Right lobe of liver (tissue), 6 donors: Measurements from ENCODE around the gene SYTL3. TPM values are rescaled to one million over a fixed set of nuclear protein-coding genes. Genes with fewer than 3 reads are reported as not detected.

ENCODE experiments used
- ATAC-seq, 4 donors: fragments of 200-7000 bp; cut with Tn5 transposase; one replicate each; pipeline ENCODE4 v1.9.1; 2020; ENCODE audit warnings: mild to moderate bottlenecking in 4 of 4, moderate library complexity in 4 of 4
- DNase-seq, 3 donors: peaks; one replicate each; pipeline ENCODE4 v3.0.0-alpha.2; 2020
- H3K27ac ChIP-seq, 3 donors: fragments of 200-600 bp; one replicate each; pipeline ENCODE4 v1.8.0; 2022
- H3K27me3 ChIP-seq, 2 donors: fragments of 200-600 bp; one replicate each; pipeline ENCODE4 v1.8.0; 2022
- H3K36me3 ChIP-seq, 4 donors: fragments of 200-600 bp; sonication (generic) in 1 of 4; one replicate each; pipeline versions ENCODE4 v1.5.1 to v1.8.0; 2017 to 2022; ENCODE audit warnings: control low read depth in 1 of 4
- H3K4me1 ChIP-seq, 4 donors: fragments of 200-600 bp; sonication (generic) in 1 of 4; one replicate each; pipeline versions ENCODE4 v1.5.1 to v1.8.0; 2017 to 2022; ENCODE audit warnings: control low read depth in 1 of 4
- H3K4me3 ChIP-seq, 3 donors: fragments of 200-600 bp; one replicate each; pipeline ENCODE4 v1.8.0; 2022
- H3K9me3 ChIP-seq, 4 donors: fragments of 200-600 bp; sonication (generic) in 1 of 4; one replicate each; pipeline versions ENCODE4 v1.5.1 to v1.8.0; 2017 to 2022; ENCODE audit warnings: control low read depth in 1 of 4
- CTCF ChIP-seq, 4 donors: fragments of 200-600 bp in 3 of 4; fragments of 450-650 bp in 1 of 4; IDR thresholded peaks; one replicate each; pipeline versions ENCODE4 v1.5.1 to v1.8.0; 2016 to 2022; ENCODE audit warnings: antibody characterized with exemption in 4 of 4, mild to moderate bottlenecking in 2 of 4
- POLR2A ChIP-seq: fragments of 450-650 bp; IDR thresholded peaks from one replicate; pipeline ENCODE4 v1.6.1; 2017; ENCODE audit warnings: antibody characterized with exemption, mild to moderate bottlenecking
- WGBS: methylation state at CpG from one replicate; pipeline ENCODE4 v1.1.6; 2018; ENCODE audit warnings: low coverage, low lambda C conversion rate; ENCODE audit not compliant: insufficient coverage; ENCODE audit errors: missing lambda C conversion rate; 5-methylcytosine and 5-hydroxymethylcytosine counted together
- intact Hi-C, 2 donors: fragments of 100-400 bp; cut with DNase I; formaldehyde crosslinking; loops; one replicate each; pipeline versions ENCODE4 v1.11.2 to v1.14.1; 2022
- total RNA-seq, 6 experiments: library from RNA; depleted of rRNA in 2 of 6; stranded (reverse); fragments of >200 nt in 2 of 6; fragmentation: NEBNext Ultra II Directional in 3 of 6; extraction: Animal tissue kit (Norgen Biotek cat#: 25700) in 3 of 6; gene quantifications; one replicate each; pipeline versions ENCODE4 v1.1.0 to v1.2.4, GENCODE V29; 2016 to 2023
- donor health status: DM: no; HTN: yes; CAD: no.
- donor health status: DM: no; HTN: no; CAD: no.
- donor health status: DM: no; HTN: no; CAD: no.
- donor health status: DM: no; HTN: yes; CAD: no.
- donor health status: DM: no; HTN: yes; CAD: no.

Gene SYTL3
- total RNA-seq, 6 experiments from 2014 or later, result 0.66 to 1.7 (median 1.0) TPM

GRCh38 chr6:158761746-158762145 is 111.9 kb downstream of the SYTL3 start:
- TF ChIP-seq POLR2A (no peak), CTCF (IDR thresholded peaks at IDR 0.05) (no peak)
- intact Hi-C loops, result no loop called here
- DNase-seq (no peak), ATAC-seq (no peak)
- Histone ChIP-seq H3K4me3 (no peak overlapping the region), H3K36me3 (peaks cover 0 to 18% (median 7%) of the 10 kb centered on the region in 4 donors), H3K4me1 (no peaks in the 10 kb centered on the region), H3K27me3 (no peaks in the 10 kb centered on the region), H3K27ac (no peak overlapping the region), H3K9me3 (no peaks in the 10 kb centered on the region)
- WGBS, result 89% methylated on average over 10 of the region's 10 CpGs

- Histone ChIP-seq H3K4me1 (no peaks in the 10 kb centered on the region), H3K4me3 (no peak overlapping the region), H3K27me3 (no peaks in the 10 kb centered on the region), H3K36me3 (peaks cover 0 to 30% (median 9%) of the 10 kb centered on the region in 4 donors), H3K9me3 (no peaks in the 10 kb centered on the region), H3K27ac (no peak overlapping the region)
- TF ChIP-seq CTCF (IDR thresholded peaks at IDR 0.05), result no peak
- no peak for TF ChIP-seq POLR2A
- DNase-seq, result no peak
- ATAC-seq, result peak in 2 of 4 donors; percentile 15 to 55
- WGBS, result 94% methylated on average over 4 of the region's 12 CpGs
- intact Hi-C loops, result no loop called here
These were observed 113.1 kb downstream of the SYTL3 start for GRCh38 chr6:158762787-158763433.

GRCh38 chr6:158763434-158764182 is 113.8 kb downstream of the SYTL3 start:
- ATAC-seq (no peak), DNase-seq (no peak)
- intact Hi-C loops, result no loop called here
- Histone ChIP-seq H3K27ac (no peak overlapping the region), H3K9me3 (no peaks in the 10 kb centered on the region), H3K27me3 (no peaks in the 10 kb centered on the region), H3K4me3 (no peak overlapping the region), H3K36me3 (peaks cover 0 to 37% (median 11%) of the 10 kb centered on the region in 4 donors), H3K4me1 (no peaks in the 10 kb centered on the region)
- WGBS, result 78% methylated on average over 8 of the region's 11 CpGs
- no peak for TF ChIP-seq POLR2A

- intact Hi-C loops, result no loop called here
- no peak overlapping the region for H3K4me3 ChIP-seq
- H3K27ac ChIP-seq, result no peak overlapping the region
- TF ChIP-seq POLR2A, result no peak
- TF ChIP-seq CTCF (IDR thresholded peaks at IDR 0.05), result no peak
- peaks cover 3 to 44% (median 15%) of the 10 kb centered on the region in 4 donors for H3K36me3 ChIP-seq
- no peaks in the 10 kb centered on the region for H3K27me3 ChIP-seq
- H3K9me3 ChIP-seq, result no peaks in the 10 kb centered on the region
- 94% methylated on average over 8 of the region's 14 CpGs for WGBS
- no peaks in the 10 kb centered on the region for H3K4me1 ChIP-seq
- ATAC-seq (no peak), DNase-seq (no peak)
These were observed 114.5 kb downstream of the SYTL3 start for GRCh38 chr6:158764183-158764849.

GRCh38 chr6:158764926-158765325 is 115.1 kb downstream of the SYTL3 start:
- Histone ChIP-seq H3K36me3 (peaks cover 8 to 50% (median 18%) of the 10 kb centered on the region in 4 donors), H3K9me3 (no peaks in the 10 kb centered on the region), H3K4me1 (no peaks in the 10 kb centered on the region), H3K4me3 (no peak overlapping the region), H3K27me3 (no peaks in the 10 kb centered on the region), H3K27ac (no peak overlapping the region)
- DNase-seq (no peak), ATAC-seq (no peak)
- no CpG with 5 or more reads among the region's 9 CpGs for WGBS
- intact Hi-C loops, result no loop called here
- TF ChIP-seq POLR2A (no peak), CTCF (IDR thresholded peaks at IDR 0.05) (no peak)
